ENCODE results near the gene KLHDC3. TPM values are rescaled to one million over a fixed set of nuclear protein-coding genes. Genes with fewer than 3 reads are reported as not detected.
A peak's percentile ranks its signal among the peaks of the same experiment; 100 is the strongest.

Gene KLHDC3
- total and polyA plus RNA-seq, 2 of the 13 experiments (the other 11 are each of a cell fraction or from before 2014, with no cell fraction given) = 78.3 to 91.5 TPM

GRCh38 chr6:42969431-42969830 lies 44.6 kb upstream of the KLHDC3 start:
- ATAC-seq = peak; percentile 41
- 63% methylated on average over 1 of the region's 2 CpGs for WGBS (ENCODE audit: low lambda C conversion rate)
- Histone ChIP-seq H3K27me3 (ENCODE audit: control insufficient read depth in 1 of 2, insufficient read depth in 2 of 2, low read length in 2 of 2) (no peaks in the 10 kb centered on the region), H3K4me1 (ENCODE audit: insufficient read depth, low read length) (peaks cover 47% of the 10 kb centered on the region), H3K4me2 (ENCODE audit: low read depth, low read length) (peak overlapping the region; percentile 26; the same call in 1 of the 2 replicates), H3K4me3 (replicated peaks in 1 of 3; ENCODE audit: insufficient read depth in 1 of 3, low read depth in 2 of 3, low read length in 3 of 3) (no peak overlapping the region), H3K36me3 (replicated peaks in 1 of 2; ENCODE audit: control insufficient read depth in 1 of 2, insufficient read depth in 2 of 2, low read length in 2 of 2) (no peaks in the 10 kb centered on the region), H2AFZ (ENCODE audit: low read length) (no peak overlapping the region), H3K79me2 (ENCODE audit: insufficient read depth, low read length) (no peaks in the 10 kb centered on the region), H3K9ac (ENCODE audit: insufficient read depth, low read depth, low read length) (0 out of 2 replicates have a peak overlapping the region, but pooled peaks have one; percentile 13), H4K20me1 (ENCODE audit: insufficient read depth, low read length) (no peaks in the 10 kb centered on the region), H3K9me3 (ENCODE audit: low read length) (no peaks in the 10 kb centered on the region), H3K27ac (ENCODE audit: extremely low read length, insufficient read depth, low read length) (peak overlapping the region; percentile 53)
- BruUV-seq (replicated peaks) = no TSS peak
- FAIRE-seq = no peak
- ChIA-PET POLR2A (interaction anchor here (1.0 to 3.4 kb wide), 10 partner anchors 8 to 84 kb away, joined by 3 to 38 read pairs (median 8); partner anchors contain the start of genes CNPY3, CUL7, GNMT and KLHDC3), CTCF (ENCODE audit: low intra/inter-chr PET ratio, low total read pairs) (no interaction called here)
- DNase-seq (ENCODE audit: low spot score) = no peak
- intact Hi-C loops (cut with micrococcal nuclease; ENCODE audit: unreplicated experiment) = no loop called here
- in situ Hi-C loops (cut with HindIII; ENCODE audit: extremely low pct_ligation_motif_present, low pct_unique_long_range_greater_than_20kb) = no loop called here
- TF ChIP-seq ZNF382 (CRISPR knock-in tag; IDR thresholded peaks at IDR 0.05; ENCODE audit: borderline replicate concordance) (no peak), UBTF (CRISPR knock-in tag; IDR thresholded peaks at IDR 0.05) (no peak), ZNF350 (CRISPR knock-in tag; IDR thresholded peaks at IDR 0.05; ENCODE audit: borderline replicate concordance, low read depth) (0 out of 2 replicates have a peak, but pooled peaks have one; percentile 10), KLF13 (CRISPR knock-in tag; IDR thresholded peaks at IDR 0.05) (no peak), NR2C2 (CRISPR knock-in tag; IDR thresholded peaks at IDR 0.05; ENCODE audit: borderline replicate concordance) (no peak), SYNCRIP (IDR thresholded peaks at IDR 0.05; ENCODE audit: insufficient read depth, low read depth, low read length) (no peak), SMAD1 (CRISPR knock-in tag; IDR thresholded peaks at IDR 0.05; ENCODE audit: borderline replicate concordance, low read depth) (0 out of 2 replicates have a peak, but pooled peaks have one; percentile 51), RNF2 (conservative IDR thresholded peaks at IDR 0.05; ENCODE audit: low read depth) (no peak), FOSL2 (CRISPR knock-in tag; IDR thresholded peaks at IDR 0.05) (no peak), PHF20 (CRISPR knock-in tag; IDR thresholded peaks at IDR 0.05) (no peak), HNF1A (IDR thresholded peaks at IDR 0.05; ENCODE audit: low read depth) (no peak), HNF1A (CRISPR knock-in tag; IDR thresholded peaks at IDR 0.05; ENCODE audit: borderline replicate concordance) (0 out of 2 replicates have a peak, but pooled peaks have one; percentile 16), ZNF770 (CRISPR knock-in tag; IDR thresholded peaks at IDR 0.05) (no peak), KDM5A (IDR thresholded peaks at IDR 0.05; ENCODE audit: borderline replicate concordance, low read length) (no peak), SMARCE1 (IDR thresholded peaks at IDR 0.05; ENCODE audit: borderline replicate concordance) (no peak), ZBTB38 (CRISPR knock-in tag; IDR thresholded peaks at IDR 0.05) (no peak), ZZZ3 (CRISPR knock-in tag; IDR thresholded peaks at IDR 0.05; ENCODE audit: borderline replicate concordance) (0 out of 2 replicates have a peak, but pooled peaks have one; percentile 48)
